Osteoblast (primary cell): ENCODE measurements around the gene EFNB2. TPM values are rescaled to one million over a fixed set of nuclear protein-coding genes. Genes with fewer than 3 reads are reported as not detected.

Experiments
- DNase-seq: peaks from one replicate; pipeline ENCODE4 v3.0.0; 2011; ENCODE audit warnings: low spot score, mixed read lengths; ENCODE audit not compliant: insufficient read length; ENCODE audit errors: missing footprints
- H2AFZ ChIP-seq: 2 replicates; pipeline ENCODE4 v1.6.0; 2011; ENCODE audit warnings: mild to moderate bottlenecking, low read length
- H3K27ac ChIP-seq: 2 replicates; pipeline ENCODE4 v1.5.1; 2011; ENCODE audit warnings: mild to moderate bottlenecking, low read depth, low read length, moderate library complexity
- H3K27me3 ChIP-seq: 2 replicates; pipeline ENCODE4 v1.6.0; 2012; ENCODE audit warnings: mild to moderate bottlenecking, control low read depth, inconsistent platforms, low read length, moderate library complexity; ENCODE audit not compliant: insufficient read depth
- H3K36me3 ChIP-seq: 2 replicates; pipeline ENCODE4 v1.5.1; 2011; ENCODE audit warnings: mild to moderate bottlenecking, low read length, control low read depth, moderate library complexity; ENCODE audit not compliant: insufficient read depth
- H3K4me1 ChIP-seq: 2 replicates; pipeline ENCODE4 v1.5.1; 2011; ENCODE audit warnings: mild to moderate bottlenecking, low read length, control low read depth, moderate library complexity; ENCODE audit not compliant: insufficient read depth
- H3K4me2 ChIP-seq: 2 replicates; pipeline ENCODE4 v1.6.0; 2011; ENCODE audit warnings: mild to moderate bottlenecking, low read length; ENCODE audit not compliant: insufficient read depth
- H3K4me3 ChIP-seq: fragments of 200-600 bp; sonication (generic); 3 replicates; pipeline ENCODE4 v1.5.1; 2012; ENCODE audit warnings: mild to moderate bottlenecking, low read length, inconsistent platforms; ENCODE audit not compliant: insufficient read depth
- H3K79me2 ChIP-seq: 2 replicates; pipeline ENCODE4 v1.6.0; 2012; ENCODE audit warnings: mild to moderate bottlenecking, low read length, control low read depth, inconsistent platforms; ENCODE audit not compliant: insufficient read depth
- H3K9me3 ChIP-seq: 2 replicates; pipeline ENCODE4 v1.5.1; 2011; ENCODE audit warnings: low read depth, low read length, control low read depth
- H4K20me1 ChIP-seq: 2 replicates; pipeline ENCODE4 v1.6.0; 2012; ENCODE audit warnings: mild to moderate bottlenecking, low read length, control low read depth; ENCODE audit not compliant: insufficient read depth
- CTCF ChIP-seq: IDR thresholded peaks from 2 replicates; pipeline ENCODE4 v1.5.1; 2011; ENCODE audit warnings: mild to moderate bottlenecking, low read depth, low read length, moderate library complexity; ENCODE audit errors: extremely low read depth
- total RNA-seq: library from RNA; depleted of rRNA; stranded (reverse); fragments of >200 nt; gene quantifications from 2 replicates; pipeline ENCODE4 v1.2.3, GENCODE V29; 2012

Gene EFNB2
- total RNA-seq, 1 donor: 17.0 TPM

- peaks cover 20% of the 10 kb centered on the region for H3K79me2 ChIP-seq
- peaks cover 34% of the 10 kb centered on the region for H3K36me3 ChIP-seq
- no peak for TF ChIP-seq CTCF
- no peak overlapping the region for H3K4me2 ChIP-seq
- no peak overlapping the region for H3K27ac ChIP-seq
- H3K4me3 ChIP-seq: no peak overlapping the region
- H3K4me1 ChIP-seq: peaks cover 6% of the 10 kb centered on the region
- H2AFZ ChIP-seq: no peak overlapping the region
- H3K9me3 ChIP-seq: no peaks in the 10 kb centered on the region
- H3K27me3 ChIP-seq: no peaks in the 10 kb centered on the region
- H4K20me1 ChIP-seq: no peaks in the 10 kb centered on the region
- no peak for DNase-seq
Measured at GRCh38 chr13:106496072-106496997, 39.1 kb downstream of the EFNB2 start.

GRCh38 chr13:106494936-106495335 lies 40.5 kb downstream of the EFNB2 start:
- Histone ChIP-seq H2AFZ (no peak overlapping the region), H3K36me3 (peaks cover 38% of the 10 kb centered on the region), H3K27ac (no peak overlapping the region), H4K20me1 (no peaks in the 10 kb centered on the region), H3K27me3 (no peaks in the 10 kb centered on the region), H3K79me2 (peaks cover 13% of the 10 kb centered on the region), H3K9me3 (no peaks in the 10 kb centered on the region), H3K4me1 (no peaks in the 10 kb centered on the region), H3K4me2 (no peak overlapping the region), H3K4me3 (no peak overlapping the region)
- no peak for DNase-seq
- TF ChIP-seq CTCF: no peak

GRCh38 chr13:106494506-106494905 lies 41.0 kb downstream of the EFNB2 start:
- H3K4me3 ChIP-seq: no peak overlapping the region
- H3K79me2 ChIP-seq: peaks cover 13% of the 10 kb centered on the region
- H3K4me2 ChIP-seq: no peak overlapping the region
- H3K36me3 ChIP-seq: peaks cover 38% of the 10 kb centered on the region
- no peaks in the 10 kb centered on the region for H3K9me3 ChIP-seq
- no peaks in the 10 kb centered on the region for H3K27me3 ChIP-seq
- H2AFZ ChIP-seq: no peak overlapping the region
- no peak for DNase-seq
- H4K20me1 ChIP-seq: no peaks in the 10 kb centered on the region
- no peak for TF ChIP-seq CTCF
- H3K27ac ChIP-seq: no peak overlapping the region
- no peaks in the 10 kb centered on the region for H3K4me1 ChIP-seq

GRCh38 chr13:106493533-106494220 lies 41.8 kb downstream of the EFNB2 start:
- no peak overlapping the region for H3K4me3 ChIP-seq
- H4K20me1 ChIP-seq: no peaks in the 10 kb centered on the region
- H3K9me3 ChIP-seq: no peaks in the 10 kb centered on the region
- H3K27me3 ChIP-seq: no peaks in the 10 kb centered on the region
- H3K36me3 ChIP-seq: peaks cover 38% of the 10 kb centered on the region
- no peak for TF ChIP-seq CTCF
- H3K79me2 ChIP-seq: peaks cover 8% of the 10 kb centered on the region
- no peak for DNase-seq
- no peak overlapping the region for H2AFZ ChIP-seq
- H3K27ac ChIP-seq: no peak overlapping the region
- H3K4me1 ChIP-seq: no peaks in the 10 kb centered on the region
- no peak overlapping the region for H3K4me2 ChIP-seq
